Peyer's patch (tissue), 4 donors: ENCODE data around the gene DNAJB11.

Source experiments
- POLR2A ChIP-seq, 2 donors: fragments of 450-650 bp; IDR thresholded peaks; one replicate each; pipeline ENCODE4 v1.5.1; 2017; ENCODE audit warnings: antibody characterized with exemption in 2 of 2, mild to moderate bottlenecking in 2 of 2, moderate library complexity in 2 of 2
- TF ChIP-seq, protein P1 (sequence below), 6 experiments: fragments of 450-650 bp in 4 of 6; fragments of 200-600 bp in 2 of 6; sonication (generic) in 1 of 6; IDR thresholded peaks; one replicate each; pipeline ENCODE4 v1.5.1; 2017 to 2019; ENCODE audit warnings: antibody characterized with exemption in 6 of 6, mild to moderate bottlenecking in 3 of 6, moderate library complexity in 1 of 6

DNA sequence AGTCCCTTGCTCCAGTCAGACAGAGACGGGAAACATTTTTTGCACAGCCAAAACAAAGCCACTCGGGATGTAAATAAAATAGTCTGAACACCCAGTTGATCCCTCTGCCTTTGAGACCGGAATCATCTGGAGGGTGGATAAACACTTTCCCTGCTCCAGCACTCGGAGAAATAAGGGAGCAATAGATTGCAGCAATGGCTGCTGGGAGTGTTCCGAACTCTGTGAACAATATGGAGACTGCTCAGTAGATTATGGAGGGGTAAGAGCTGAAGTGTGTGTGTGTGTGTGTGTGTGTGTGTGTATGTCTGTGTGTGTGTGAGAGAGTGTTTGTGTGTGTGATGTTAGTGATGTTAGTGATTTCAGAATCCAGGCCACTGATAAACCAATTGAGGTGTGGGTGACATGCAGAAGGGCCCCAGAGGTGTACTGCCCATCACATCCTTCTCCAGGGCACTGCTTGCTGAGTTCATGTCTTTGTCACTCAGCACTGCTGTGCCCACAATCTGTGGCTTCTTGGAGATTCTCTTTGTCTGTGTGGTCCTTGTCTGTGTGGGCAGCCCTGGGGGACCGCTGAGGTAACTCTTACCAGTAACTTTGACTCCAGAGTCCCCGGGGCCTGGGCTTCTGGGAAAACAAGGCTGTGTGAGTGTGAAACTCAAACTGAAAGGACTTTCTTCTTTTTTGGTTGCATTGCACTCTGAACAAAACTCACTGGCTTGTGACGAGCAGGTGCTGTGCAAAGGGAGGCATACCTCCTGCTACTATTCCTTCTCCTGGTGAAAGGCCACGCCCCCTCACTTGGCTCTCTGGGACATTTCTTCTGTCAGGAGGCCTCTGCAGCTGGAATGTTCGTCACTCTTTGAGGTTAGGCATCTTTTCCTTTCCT, 49.3 kb upstream of the DNAJB11 start:
- TF ChIP-seq, protein P1, sequence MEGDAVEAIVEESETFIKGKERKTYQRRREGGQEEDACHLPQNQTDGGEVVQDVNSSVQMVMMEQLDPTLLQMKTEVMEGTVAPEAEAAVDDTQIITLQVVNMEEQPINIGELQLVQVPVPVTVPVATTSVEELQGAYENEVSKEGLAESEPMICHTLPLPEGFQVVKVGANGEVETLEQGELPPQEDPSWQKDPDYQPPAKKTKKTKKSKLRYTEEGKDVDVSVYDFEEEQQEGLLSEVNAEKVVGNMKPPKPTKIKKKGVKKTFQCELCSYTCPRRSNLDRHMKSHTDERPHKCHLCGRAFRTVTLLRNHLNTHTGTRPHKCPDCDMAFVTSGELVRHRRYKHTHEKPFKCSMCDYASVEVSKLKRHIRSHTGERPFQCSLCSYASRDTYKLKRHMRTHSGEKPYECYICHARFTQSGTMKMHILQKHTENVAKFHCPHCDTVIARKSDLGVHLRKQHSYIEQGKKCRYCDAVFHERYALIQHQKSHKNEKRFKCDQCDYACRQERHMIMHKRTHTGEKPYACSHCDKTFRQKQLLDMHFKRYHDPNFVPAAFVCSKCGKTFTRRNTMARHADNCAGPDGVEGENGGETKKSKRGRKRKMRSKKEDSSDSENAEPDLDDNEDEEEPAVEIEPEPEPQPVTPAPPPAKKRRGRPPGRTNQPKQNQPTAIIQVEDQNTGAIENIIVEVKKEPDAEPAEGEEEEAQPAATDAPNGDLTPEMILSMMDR (IDR thresholded peaks at IDR 0.05): no peak
- no peak for TF ChIP-seq POLR2A (IDR thresholded peaks at IDR 0.05)
